ENCODE results near the gene SEMA3B.
"Not testable (repeated sequence)": the region's sequence is repeated elsewhere in the genome, so short reads cannot be mapped to it uniquely, and the experiment has no call there.

Gene SEMA3B

DNA sequence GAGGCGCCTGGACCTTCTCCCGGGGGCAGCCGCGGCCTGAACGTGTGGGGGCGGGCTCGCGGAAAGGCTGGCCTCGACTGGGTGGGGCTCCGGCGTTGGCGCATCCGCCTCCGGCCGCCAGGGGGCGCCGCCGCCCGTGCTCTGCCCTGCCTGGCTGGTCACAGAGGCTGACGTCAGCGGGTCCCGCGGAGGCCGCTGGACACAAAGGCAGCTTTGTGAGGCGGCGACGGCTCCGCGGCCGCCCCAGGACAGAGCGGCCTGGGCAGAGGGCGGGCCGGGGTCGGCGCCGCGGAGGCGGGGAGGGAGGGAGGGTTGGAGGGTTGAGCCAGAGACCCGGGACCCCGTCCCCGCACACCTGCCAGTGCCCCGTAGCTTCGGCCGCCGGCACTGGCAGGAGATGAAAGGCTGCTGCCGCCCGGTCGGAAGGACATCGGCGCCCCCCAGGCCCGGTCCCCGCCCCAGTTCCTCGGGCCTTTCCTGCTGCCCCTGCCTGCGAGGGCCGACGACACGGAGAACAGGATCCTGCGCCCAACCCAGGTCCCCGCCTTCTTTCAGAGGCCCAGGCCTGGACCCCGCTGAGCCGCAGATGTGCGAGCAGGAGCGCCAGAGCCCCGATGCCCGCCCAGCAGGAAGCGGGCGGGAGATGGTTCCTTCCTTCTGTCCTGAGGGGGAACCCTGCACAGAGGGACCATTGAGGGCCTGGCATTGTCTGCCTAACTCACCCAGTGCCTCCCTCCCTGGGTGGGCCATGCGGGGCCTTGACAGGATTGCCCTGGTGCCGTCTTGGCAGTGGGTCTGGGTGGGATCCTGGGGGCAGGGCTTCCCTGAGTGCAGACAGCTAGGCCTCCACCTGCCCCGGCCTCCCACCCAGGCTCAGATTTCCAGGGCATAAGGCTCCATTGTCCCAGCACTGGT is 8.7 kb upstream of the SEMA3B start:
- FAIRE-seq = no peak

DNA sequence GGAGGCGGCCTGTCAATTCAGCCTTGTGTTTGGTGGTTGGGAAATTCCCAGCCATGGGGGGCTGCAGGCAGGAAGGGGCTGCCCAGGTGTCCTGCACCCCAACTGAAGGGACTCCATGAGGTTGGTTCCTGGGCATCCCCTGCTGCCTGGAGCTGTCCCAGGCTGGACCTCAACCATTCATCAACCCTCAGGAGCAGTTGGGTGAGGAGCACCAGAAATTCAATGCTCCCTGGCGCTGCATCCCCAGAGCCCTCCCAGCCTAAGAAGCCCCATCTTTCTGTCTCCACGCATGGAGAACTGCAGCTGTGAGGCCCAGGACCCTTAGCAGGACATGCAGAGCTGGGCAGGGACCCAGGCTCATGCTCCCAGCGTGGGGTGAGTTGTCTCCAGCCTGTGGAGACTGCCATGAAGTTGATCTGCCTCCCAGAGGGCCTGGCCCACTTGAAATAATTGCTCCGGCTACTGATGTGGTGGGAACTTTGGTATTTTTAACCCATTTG is 8.0 kb upstream of the SEMA3B start:
- FAIRE-seq = no peak

DNA sequence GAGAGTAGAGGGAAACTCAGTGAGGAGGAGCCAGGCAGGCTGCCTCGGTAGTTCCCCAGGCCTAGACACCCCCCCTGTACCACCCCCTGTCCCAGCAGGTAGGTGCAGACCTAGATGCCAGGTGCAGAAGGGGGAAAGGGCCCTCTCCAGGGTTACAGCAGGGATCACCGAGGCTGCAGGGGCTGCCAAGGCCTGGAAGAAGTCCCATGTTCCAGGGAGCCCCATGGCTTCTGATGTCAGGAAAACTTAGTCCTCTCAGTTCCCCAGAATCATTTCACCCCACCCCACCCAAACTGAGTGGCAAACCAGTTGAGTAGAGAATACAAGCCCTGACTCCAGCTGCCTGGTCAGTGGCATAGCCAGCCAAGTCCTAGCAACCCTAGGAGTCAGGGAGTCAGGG is 7.4 kb upstream of the SEMA3B start:
- FAIRE-seq = no peak

DNA sequence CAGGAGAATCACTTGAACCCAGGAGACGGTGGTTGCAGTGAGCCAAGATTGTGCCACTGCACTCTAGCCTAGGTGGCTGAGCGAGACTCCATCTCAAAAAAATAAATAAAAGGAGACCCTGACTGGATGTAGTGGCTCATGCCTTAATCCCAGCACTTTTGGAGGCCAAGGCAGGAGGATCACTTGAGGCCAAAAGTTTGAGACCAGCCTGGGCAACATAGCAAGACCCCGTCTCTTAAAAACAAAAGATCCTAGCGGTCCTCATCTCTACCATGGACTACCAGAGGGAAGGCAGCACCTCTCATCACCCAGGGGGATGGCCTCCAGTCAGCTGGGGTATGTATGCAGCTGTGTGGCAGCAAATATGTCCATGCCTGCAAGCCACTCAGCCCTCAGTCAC is 6.7 kb upstream of the SEMA3B start:
- not testable (repeated sequence) for FAIRE-seq

DNA sequence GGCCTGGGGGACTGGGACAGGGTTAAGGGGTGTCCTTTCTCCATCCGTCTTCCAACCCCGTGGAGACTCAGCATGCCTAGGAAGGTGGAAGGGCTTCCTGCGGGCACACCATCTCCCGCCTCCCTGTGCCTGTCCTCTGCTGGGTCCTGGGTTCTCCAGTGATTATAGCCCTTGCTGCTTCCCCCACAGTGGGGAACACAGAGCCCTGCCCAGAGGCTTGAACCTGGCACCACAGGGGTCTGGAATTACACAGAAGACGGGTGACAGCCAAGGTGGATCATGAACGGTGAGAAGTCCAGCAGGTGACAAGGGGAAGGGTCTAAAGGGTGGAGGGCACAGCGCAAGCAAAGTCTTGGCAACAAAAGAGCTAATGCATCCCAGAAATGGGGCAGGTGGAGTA is 6.2 kb upstream of the SEMA3B start:
- no peak for FAIRE-seq

DNA sequence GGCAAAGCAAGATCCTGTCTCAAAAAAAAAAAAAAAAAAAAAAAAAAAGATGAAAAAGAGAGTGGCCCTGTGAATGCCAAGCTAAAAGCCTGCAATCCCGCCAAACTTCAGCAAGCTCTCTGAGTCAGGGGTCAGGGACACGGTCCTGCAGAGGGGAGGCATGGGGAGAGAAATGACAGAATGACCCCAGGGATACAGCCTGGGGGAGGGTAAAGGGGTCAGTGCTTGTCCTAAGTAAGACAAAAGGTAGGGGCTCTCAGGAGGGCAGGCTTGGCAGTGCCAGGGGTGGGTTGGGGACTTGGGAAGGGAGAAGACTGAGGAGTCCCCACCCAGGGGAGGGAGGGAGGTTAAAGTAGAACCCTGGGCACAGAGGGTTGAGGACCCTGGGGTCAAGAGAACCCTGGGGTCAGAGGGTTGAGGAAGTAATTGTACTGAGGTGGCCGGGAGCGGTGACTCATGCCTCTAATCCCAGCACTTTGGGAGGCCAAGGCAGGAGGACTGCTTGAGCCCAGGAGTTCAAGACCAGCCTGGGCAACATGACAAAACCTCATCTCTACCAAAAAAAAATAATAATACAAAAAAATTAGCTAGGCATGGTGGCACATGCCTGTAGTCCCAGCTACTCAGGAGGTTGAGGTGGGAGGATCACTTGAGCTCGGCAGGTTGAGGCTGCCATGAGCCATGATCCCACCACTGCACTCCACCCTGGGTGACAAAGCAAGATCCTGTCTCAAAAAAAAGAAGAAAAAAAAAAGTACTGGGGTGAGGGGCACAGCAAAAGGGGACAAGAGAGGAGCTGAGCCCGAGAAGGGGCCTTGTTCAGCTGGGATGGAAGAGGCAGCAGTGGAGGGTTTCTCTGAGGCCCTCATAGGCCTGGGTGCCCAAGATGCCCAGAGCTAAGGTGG is 5.2 kb upstream of the SEMA3B start:
- FAIRE-seq = no peak

DNA sequence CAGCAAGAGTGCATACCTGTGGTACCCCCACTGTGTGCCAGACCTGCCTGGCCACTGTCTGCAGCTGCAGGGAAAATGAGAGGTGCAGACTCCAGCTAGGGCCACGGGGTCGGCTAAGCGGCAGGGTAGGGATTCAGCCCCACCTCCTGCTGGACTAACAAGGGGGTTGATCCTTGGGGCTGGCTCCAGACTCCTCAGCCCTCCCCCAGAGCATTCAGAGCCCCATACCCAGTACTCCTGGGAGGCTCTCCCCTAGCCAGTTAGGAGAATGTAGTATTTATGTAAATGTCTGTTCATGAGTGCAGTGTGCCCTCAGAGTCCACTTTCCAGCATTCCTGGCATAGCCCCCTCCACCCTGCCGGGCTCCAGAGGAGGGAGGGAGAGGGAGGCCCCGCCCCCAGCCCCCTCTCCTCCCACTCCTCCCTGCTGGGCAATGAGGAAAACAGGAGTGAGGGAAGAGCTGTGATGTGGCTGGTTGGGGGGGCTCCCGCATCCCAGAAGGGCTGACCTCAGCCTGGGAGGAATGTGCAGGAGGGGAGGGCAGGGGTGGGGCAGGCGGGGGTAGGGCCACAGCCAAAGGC is 4.5 kb upstream of the SEMA3B start:
- FAIRE-seq = no peak

DNA sequence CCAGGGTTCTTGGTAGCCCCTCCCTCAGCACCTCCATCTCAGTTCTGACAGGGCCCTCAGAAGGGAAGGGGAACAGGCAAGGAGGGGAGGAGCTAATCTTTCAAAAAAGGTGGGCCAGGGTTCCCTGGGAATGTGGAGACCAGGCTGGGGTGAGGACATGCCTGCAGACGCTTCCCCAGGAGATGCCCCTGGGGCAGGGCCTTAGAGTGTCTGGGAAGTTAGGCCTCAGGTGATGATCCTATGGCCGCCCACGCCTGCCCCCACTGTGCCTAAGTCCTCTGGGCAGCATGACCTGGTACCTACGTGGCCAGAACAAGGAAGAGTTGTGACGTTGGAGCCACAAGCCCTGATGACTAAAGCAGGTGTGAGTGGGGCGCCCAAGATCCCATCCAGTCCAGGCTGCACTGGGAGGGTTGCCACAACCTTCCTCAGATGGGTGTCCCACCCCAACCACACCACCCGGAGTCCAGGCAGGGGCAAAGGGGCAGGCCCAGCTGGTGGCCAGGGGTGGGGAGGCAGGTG is 3.9 kb upstream of the SEMA3B start:
- no peak for FAIRE-seq

DNA sequence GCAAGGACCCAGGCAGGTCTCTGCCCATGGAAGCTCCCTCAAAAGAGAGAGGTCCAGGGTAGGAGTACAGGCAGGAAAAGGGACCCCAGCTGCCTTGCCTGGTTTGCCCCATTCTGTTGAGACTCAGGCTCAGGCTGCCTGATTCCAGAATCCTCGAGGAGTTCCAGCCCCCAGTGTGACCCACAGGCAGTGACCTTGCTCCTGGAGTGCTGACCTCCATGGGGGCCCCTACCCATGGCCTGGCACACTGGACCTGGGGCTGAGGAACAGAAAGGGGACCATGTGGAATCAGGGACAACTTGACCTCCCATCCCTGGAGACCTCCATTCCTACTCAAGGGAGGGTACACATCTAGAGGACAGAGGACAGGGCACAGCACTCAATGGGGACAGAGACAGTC is 3.4 kb upstream of the SEMA3B start:
- no peak for FAIRE-seq

DNA sequence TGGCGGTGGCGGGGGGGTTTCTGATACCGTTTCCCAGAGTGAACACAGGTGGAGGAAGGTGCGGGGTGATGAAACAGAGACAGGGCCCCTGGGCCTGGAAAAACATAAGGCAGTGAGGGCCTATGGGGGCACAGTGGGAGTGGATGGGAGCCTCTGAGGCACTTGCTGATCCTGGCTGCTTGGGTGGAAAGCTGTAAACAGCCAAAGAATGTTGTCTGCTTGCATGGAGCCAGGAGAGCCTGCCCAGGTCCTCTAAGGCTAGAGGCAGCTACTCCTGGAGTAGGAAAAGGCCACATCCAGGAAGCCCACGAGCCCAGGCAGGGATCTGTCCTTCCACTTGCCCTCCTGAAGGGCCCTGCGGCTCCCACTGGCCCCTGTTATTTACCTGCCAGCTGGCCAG is 2.9 kb upstream of the SEMA3B start:
- FAIRE-seq = no peak

DNA sequence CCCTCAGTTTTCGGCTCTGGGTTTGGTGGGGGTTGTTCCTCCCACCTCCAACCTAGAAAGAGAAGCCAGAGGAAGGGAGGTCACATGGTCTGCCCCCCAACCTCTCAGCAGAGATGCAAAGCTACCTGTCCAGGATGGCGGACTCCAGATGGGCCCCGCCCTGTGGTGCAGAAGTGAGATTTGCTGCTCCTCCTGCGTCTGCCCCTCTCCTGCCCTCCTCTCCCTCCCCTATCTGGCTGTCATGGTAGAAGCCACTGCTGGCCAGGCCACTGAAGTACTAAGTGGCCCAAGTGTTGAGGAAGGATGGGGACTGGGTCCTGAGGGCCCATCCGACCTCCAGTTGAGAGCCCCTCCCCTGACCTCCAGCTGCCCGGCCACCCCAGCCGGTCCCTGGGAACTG is 2.1 kb upstream of the SEMA3B start:
- FAIRE-seq = no peak

DNA sequence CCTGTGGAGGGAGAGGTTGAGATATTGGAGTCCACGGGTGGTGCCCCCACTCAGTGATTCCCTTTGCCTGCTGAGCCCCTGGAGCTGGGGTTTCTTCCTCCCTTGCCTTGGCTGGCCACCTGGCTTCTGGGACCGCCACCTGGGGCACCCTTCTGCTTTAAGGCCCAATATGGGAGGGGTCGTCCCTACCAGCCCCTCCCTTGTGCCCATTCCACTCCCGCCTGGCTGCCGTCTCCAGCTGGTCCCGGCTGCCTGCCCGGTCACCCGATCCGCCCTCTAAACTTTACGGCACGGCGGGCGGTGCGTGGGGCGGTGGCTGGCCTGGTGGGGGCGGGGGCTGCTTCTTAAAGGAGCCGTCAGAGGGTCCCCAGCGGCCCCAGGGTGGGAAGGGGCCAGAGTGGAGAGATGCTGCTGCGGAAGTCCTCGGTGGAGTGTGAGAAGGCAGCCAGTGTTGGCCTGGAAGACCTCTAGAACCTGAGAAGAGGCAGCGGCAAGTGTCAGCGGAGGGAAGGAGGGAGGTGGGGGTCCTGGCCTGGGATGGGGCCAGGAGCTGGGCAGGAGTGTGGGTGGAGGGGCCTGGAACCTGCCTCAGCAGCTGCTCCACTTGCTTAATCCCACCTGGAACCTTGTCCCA is 1.6 kb upstream of the SEMA3B start:
- FAIRE-seq = no peak

DNA sequence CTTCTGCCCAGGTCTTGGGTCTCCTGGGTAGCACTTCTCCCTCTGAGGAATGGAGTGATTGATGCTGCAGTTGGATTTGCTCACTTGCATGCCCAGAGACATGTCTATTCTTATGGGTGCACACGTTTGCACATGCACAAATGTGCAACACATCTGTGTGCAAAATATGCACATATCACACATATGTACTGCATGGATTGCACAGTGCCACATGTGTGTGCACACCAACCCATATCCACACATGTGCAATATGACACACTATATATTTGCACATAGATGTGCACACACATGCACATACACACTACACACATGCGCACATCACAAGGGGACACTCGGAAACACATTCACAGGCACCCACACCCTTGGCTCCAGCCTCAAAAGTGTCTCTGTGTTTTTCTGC is 671 bp upstream of the SEMA3B start:
- FAIRE-seq = no peak

DNA sequence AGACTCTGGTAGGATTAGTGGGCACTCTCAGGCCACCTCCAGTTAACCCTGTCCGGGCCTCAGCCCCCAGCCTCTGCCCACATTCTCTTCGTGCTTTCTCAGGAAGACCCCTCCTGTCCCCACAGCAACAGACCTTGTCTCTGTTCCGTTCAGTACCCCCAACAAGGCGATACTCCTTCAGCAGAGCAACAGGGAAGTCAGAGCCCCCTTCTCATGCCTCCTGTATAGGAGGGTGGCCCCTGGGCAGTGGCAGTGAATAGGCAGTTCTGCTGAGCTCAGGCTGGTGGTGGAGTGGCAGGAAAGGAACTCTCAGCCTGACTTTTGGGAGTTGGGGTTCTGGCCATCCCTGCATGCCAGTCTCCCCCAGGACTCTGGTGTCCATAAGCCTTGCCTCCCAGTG is 513 bp downstream of the SEMA3B start:
- FAIRE-seq = no peak

DNA sequence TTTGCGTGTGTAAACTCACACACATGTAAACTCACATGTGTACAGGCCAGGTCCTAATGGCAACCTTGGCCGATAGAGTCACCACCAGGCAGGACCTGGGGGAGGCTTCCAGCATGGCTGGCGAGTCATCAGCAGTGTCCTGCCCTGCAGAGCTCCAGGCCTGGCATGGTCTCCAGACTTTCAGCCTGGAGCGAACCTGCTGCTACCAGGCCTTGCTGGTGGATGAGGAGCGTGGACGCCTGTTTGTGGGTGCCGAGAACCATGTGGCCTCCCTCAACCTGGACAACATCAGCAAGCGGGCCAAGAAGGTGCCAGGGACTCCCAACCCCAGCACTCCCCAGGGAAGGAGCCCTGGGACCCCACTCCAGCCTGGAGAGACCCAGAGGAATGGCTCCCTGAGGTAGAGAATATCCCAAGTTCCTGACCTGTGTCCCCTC is 1.0 kb downstream of the SEMA3B start:
- FAIRE-seq = no peak

DNA sequence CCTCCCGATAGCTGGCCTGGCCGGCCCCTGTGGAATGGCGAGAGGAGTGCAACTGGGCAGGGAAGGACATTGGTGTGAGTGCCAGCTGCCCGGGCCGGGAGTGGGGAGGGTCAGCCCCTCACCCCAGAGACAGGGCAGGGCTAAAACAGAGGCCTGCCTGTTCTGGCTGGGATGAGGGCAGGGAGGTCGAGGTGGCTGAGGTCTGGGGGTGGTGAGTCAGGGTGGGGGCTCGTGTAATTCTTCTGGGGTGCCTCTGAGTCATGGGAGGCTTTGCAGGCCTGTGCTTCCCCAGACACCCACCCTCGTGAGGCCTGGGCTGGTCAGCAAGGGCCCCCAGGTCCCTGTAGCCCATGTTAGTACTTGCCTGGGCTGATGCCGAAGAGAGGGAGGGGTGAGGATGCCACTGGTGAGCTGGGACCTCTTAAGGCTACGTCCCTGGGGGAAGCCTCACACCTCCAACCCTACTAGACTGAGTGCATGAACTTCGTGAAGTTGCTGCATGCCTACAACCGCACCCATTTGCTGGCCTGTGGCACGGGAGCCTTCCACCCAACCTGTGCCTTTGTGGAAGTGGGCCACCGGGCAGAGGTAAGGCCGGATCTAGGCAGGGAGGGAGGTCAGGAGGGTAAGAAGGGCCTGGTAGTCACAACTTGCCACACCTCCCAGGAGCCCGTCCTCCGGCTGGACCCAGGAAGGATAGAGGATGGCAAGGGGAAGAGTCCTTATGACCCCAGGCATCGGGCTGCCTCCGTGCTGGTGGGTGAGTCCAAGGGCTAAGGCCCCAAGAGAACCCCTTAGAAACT is 1.7 kb downstream of the SEMA3B start:
- no peak for FAIRE-seq

DNA sequence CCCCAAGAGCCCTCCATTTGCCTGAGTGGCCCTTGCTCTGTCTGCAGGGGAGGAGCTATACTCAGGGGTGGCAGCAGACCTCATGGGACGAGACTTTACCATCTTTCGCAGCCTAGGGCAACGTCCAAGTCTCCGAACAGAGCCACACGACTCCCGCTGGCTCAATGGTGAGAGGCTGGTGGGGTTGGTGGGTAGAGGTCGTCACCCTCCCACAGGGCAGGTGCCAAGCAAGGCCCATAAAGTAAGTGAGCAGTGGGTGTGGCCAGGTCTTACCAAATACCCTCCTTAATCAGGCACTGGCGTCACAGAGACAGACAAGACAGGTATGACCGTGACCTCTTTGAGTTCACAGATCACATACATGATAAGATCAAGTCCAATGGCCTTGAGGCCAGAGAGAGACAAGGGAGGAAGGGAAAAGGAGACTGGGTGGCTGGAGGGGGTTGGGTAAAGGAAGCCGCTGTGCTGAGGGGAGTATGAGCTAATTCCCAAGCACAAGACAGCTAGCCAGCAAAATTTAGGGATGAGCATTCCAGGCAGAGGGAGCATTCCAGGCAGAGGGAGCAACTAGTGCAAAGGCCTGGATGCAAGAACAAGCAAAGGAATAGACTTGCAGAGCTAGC is 2.5 kb downstream of the SEMA3B start:
- no peak for FAIRE-seq

DNA sequence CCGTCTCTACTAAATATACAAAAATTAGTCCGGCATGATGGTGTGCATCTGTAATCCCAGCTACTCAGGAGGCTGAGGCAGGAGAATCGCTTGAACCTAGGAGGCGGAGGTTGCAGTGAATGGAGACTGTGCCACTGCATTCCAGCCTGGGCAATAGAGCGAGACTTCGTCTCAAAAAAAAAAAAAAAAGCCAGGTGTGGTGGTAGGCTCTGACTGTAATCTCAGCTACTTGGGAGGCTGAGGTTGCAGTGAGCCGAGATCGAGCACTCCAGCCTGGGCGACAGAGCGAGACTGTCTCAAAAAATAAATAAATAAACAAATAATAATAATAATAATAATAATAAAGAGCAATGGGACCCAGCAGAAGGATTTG is 3.6 kb downstream of the SEMA3B start:
- not testable (repeated sequence) for FAIRE-seq

DNA sequence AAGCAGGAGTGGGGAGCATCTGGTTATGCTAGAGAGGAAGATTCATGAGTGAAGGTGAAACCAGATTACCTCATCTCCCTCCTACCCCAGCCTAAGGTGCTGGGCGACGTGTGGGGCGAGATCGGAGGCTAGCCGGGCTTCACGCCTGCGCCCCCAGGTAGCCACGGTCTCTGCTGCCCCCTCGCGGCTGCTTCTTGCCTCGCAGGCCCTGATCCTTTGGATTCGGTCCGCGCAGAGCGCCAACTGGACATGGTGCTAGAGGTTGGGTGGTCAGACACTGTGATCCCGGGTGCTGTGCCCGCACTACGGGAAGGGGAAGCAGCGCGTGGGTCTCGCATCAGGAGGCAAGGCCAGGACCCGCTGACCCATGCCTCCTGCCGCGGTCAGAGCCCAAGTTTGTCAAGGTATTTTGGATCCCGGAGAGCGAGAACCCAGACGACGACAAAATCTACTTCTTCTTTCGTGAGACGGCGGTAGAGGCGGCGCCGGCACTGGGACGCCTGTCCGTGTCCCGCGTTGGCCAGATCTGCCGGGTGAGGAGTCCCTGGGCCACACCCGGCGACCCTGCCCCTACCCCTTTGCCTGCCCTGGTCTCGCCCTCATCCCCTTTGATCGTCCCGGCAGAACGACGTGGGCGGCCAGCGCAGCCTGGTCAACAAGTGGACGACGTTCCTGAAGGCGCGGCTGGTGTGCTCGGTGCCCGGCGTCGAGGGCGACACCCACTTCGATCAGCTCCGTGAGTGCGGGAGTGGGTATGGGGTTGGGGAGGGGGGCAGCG is 4.2 kb downstream of the SEMA3B start:
- no peak for FAIRE-seq

DNA sequence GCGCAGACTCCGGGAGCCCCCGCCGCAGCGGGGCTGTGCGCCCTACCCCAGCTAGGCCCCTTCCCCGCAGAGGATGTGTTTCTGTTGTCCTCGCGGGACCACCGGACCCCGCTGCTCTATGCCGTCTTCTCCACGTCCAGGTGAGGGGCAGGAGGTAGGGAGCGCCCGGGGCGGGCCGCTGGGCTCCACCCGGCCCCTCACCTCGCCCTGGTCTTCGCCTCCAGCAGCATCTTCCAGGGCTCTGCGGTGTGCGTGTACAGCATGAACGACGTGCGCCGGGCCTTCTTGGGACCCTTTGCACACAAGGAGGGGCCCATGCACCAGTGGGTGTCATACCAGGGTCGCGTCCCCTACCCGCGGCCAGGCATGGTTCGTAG is 4.7 kb downstream of the SEMA3B start:
- FAIRE-seq = no peak

All from colon (tissue), 2 donors.